ENCODE results near the gene RNF168.

DNA sequence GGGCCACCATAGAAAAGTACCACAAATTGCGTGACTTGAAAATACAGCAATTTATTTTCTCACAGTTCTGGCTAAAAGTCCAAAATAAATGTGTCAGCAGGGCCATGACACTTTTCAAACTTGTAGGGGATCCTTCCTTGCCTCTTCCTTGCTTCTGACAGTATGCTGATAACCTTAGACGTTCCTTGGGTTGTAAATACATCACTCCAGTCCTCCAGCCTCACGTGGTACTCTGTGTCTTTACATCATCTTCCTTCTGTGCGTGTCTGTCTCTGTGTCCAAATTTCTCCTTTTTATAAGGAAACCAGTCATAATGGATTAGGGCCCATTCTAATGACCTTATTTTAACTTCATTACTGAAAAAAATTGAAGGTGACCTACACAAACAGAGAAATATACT, 7.4 kb downstream of the RNF168 start:
- TF ChIP-seq CTCF (IDR thresholded peaks at IDR 0.05; ENCODE audit: insufficient read depth, low read depth, low read length) (no peak), EZH2 (IDR thresholded peaks at IDR 0.05; ENCODE audit: insufficient read depth, low read length) (no peak)
